Activated CD4-positive, alpha-beta memory T cell treated with anti-CD3 and anti-CD28 coated beads, Interleukin-2, amount 10 ng/mL, durations not matched to agents 7 days and 5 days (primary cell): ENCODE measurements around the gene ELP6. TPM values are rescaled to one million over a fixed set of nuclear protein-coding genes. Genes with fewer than 3 reads are reported as not detected.
"Not testable (repeated sequence)": the region's sequence is repeated elsewhere in the genome, so short reads cannot be mapped to it uniquely, and the experiment has no call there.

Experiments used
- CTCF ChIA-PET: fragments of 350-600 bp; sonication (Branson Sonifier 250); formaldehyde crosslinking; loops from one replicate; lab custom pipeline; 2021; ENCODE audit warnings: antibody characterized with exemption, inconsistent platforms; lab: Charles Lee
- POLR2A ChIA-PET: fragments of 350-600 bp; sonication (Branson Sonifier 250); formaldehyde crosslinking; loops from one replicate; lab custom pipeline; 2021; ENCODE audit warnings: antibody characterized with exemption; lab: Charles Lee
- DNase-seq: peaks from one replicate; pipeline ENCODE4 v3.0.0-alpha.2; 2020
- H3K27ac Mint-ChIP-seq: one replicate; pipeline ENCODE4 v1.8.0; 2021; ENCODE audit warnings: mild to moderate bottlenecking, mixed read lengths
- H3K27me3 Mint-ChIP-seq: one replicate; pipeline ENCODE4 v1.8.0; 2021; ENCODE audit warnings: mixed read lengths
- H3K36me3 Mint-ChIP-seq: one replicate; pipeline ENCODE4 v1.8.0; 2021; ENCODE audit warnings: low read depth, mixed read lengths
- H3K4me1 Mint-ChIP-seq: one replicate; pipeline ENCODE4 v1.8.0; 2021; ENCODE audit warnings: mixed read lengths
- H3K4me3 Mint-ChIP-seq: one replicate; pipeline ENCODE4 v1.8.0; 2021; ENCODE audit warnings: mild to moderate bottlenecking, mixed read lengths
- H3K9me3 Mint-ChIP-seq: one replicate; pipeline ENCODE4 v1.8.0; 2021; ENCODE audit warnings: mixed read lengths
- total RNA-seq, 2 experiments: library from RNA; stranded (reverse); gene quantifications; one replicate each; pipeline ENCODE4 v1.2.3, GENCODE V29; 2021

The ELP6 gene
- total RNA-seq, 2 experiments from 2014 or later: 34.9 to 36.6 TPM

DNA sequence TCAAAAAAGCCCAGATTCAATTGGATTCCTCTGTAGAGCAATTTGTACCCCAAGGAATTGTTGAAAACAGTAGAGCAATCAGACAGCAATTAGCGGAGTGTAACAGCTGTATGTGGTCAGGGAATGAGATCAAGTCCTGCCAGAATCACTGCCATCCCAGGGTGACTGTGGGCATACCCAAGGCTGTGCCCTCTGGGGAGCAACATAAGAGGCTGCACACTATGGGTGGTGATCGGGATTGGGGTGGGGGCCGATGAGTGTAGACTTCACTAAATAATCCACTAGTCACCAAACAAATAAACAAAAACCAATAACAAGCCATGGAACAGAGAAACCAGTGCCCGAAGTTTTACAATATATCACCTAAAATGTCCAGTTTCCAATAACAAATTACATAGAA lies 12.1 kb upstream of the ELP6 start:
- peaks cover 4% of the 10 kb centered on the region for H3K9me3 Mint-ChIP-seq
- H3K4me3 Mint-ChIP-seq: no peak overlapping the region
- no peak overlapping the region for H3K27ac Mint-ChIP-seq
- ChIA-PET POLR2A (interaction anchor here (1.4 kb wide), 1 partner anchor 299 kb away, joined by 3 read pairs; no protein-coding TSS in a partner anchor), CTCF (interaction anchor here (0.6 kb wide), 1 partner anchor 262 kb away, joined by 3 read pairs; no protein-coding TSS in a partner anchor)
- H3K36me3 Mint-ChIP-seq: peaks cover 2% of the 10 kb centered on the region
- peaks cover 11% of the 10 kb centered on the region for H3K4me1 Mint-ChIP-seq
- peaks cover 2% of the 10 kb centered on the region for H3K27me3 Mint-ChIP-seq
- no peak for DNase-seq

DNA sequence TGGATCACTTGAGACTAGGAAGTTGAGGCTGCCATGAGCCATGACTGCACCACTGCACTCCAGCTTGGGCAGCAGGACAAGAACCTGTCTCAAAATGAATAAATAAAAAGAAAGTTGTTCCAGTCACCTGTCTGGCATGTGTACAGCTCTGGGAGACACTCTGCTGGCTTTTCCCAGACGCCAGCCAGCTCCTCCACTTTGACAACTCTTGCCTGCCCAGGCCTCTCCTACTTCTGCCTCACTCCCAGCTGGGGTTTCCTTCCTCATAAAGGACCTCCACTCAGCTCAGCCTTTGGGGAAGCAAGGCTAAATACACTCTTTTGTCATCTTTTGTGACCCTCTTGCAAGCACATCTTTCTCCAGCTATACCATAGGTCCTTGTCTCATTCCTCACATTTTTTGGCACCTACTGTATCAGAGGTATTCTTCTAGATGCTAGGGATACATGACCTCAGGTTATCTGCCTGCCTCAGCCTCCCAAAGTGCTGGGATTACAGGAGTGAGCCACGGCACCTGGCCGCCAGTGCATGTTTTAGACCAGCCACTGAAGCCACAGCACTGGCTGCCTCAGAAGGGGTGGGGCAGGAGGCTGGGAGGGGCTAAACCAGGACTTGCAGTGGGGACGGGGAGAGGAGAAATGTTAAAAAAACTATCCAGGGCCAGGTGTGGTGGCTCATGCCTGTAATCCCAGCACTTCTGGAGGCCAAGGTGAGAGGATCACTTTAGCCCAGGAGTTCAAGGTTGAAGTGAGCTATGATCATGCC lies 10.0 kb upstream of the ELP6 start:
- H3K27me3 Mint-ChIP-seq: peaks cover 3% of the 10 kb centered on the region
- no peak overlapping the region for H3K4me3 Mint-ChIP-seq
- H3K4me1 Mint-ChIP-seq: peaks cover 11% of the 10 kb centered on the region
- ChIA-PET POLR2A (interaction anchor here (0.6 to 2.0 kb wide), 5 partner anchors 256 to 302 kb away, joined by 4 to 11 read pairs (median 4); partner anchors contain the start of gene SMARCC1), CTCF (interaction anchor here (0.6 to 5.0 kb wide), 13 partner anchors 9 to 466 kb away, joined by 3 to 93 read pairs (median 5); partner anchors contain the start of gene SMARCC1)
- no peak overlapping the region for H3K27ac Mint-ChIP-seq
- DNase-seq: no peak
- peaks cover 2% of the 10 kb centered on the region for H3K36me3 Mint-ChIP-seq
- H3K9me3 Mint-ChIP-seq: peaks cover 4% of the 10 kb centered on the region

DNA sequence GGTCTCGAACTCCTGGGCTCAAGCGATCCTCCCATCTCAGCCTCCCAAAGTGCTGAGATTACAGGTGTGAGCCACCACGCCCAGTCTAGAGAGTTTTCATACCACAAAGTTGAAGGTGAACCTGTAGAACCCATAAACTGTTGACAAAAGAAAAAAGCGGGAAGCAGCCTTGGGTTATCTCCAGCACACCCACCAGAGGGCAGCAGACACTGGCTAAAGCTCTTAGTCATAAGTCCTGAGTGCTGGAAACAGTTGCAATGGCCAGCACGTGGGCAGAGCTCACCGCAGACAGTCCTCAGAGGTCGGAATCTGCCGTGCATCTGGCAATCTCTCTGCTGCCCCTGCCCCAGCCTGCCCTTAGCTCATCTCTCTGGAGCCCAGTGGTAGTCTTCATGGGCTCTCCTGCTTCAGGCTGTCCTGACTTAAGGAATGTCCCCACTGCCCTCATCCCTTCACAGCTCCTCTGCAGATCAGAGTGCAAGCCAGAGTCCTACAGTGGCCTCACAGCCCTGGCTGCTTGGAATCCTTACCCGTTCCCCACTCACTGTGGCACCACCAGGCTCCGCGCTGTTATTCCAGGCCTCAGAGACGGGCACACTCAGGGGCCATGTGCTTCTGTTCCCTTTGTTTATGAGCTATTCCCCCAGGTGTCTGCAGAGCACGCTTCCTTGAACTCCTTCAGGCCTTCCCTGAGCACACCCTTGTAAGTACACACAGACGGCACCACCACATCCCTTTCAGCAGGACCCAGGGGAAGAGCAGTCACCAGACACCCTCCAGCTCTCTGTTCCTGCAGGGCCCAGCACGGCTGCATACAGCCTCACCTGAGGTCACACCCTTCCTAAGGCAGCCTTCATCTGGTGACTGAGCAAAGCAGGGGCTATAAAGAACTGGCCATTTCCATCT lies 8.8 kb upstream of the ELP6 start:
- Mint-ChIP-seq H3K4me3 (no peak overlapping the region), H3K9me3 (no peaks in the 10 kb centered on the region), H3K27me3 (peaks cover 7% of the 10 kb centered on the region), H3K27ac (no peak overlapping the region), H3K4me1 (peaks cover 11% of the 10 kb centered on the region), H3K36me3 (no peaks in the 10 kb centered on the region)
- CTCF ChIA-PET: interaction anchor here (0.6 to 5.0 kb wide), 37 partner anchors 9 to 1748 kb away, joined by 3 to 93 read pairs (median 4); partner anchors contain the start of genes DHX30, ELP6 and PTPN23
- peak; percentile 84 for DNase-seq
- POLR2A ChIA-PET: interaction anchor here (0.6 to 2.0 kb wide), 8 partner anchors 9 to 566 kb away, joined by 3 to 11 read pairs (median 4); partner anchors contain the start of genes ELP6 and SMARCC1

DNA sequence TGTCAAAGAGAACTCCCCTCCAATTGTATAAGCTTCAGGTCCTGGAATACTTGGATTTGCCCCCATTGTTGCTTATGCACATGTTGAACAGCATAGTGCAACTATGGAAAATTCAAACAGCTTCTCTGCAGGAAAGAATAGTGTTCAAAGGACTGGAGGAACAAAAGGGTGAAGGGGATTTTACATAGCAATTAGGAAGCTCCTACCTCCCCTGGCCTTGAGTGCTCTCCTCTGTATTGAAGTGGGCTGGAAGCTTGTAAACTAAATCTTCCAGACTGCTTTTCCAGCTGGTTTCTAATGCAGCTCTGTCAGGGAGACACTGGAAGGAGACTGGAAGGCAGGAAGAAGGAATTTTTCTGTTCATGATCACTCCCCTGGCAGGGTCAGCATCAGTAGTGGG lies 7.2 kb upstream of the ELP6 start:
- H3K4me1 Mint-ChIP-seq: peaks cover 11% of the 10 kb centered on the region
- no peaks in the 10 kb centered on the region for H3K9me3 Mint-ChIP-seq
- H3K27me3 Mint-ChIP-seq: peaks cover 7% of the 10 kb centered on the region
- no peaks in the 10 kb centered on the region for H3K36me3 Mint-ChIP-seq
- ChIA-PET POLR2A (interaction anchor here (0.7 kb wide), 1 partner anchor 305 kb away, joined by 3 read pairs; no protein-coding TSS in a partner anchor), CTCF (interaction anchor here (0.8 to 5.0 kb wide), 13 partner anchors 11 to 469 kb away, joined by 3 to 93 read pairs (median 4); no protein-coding TSS in a partner anchor)
- DNase-seq: no peak
- H3K4me3 Mint-ChIP-seq: no peak overlapping the region
- H3K27ac Mint-ChIP-seq: no peak overlapping the region

DNA sequence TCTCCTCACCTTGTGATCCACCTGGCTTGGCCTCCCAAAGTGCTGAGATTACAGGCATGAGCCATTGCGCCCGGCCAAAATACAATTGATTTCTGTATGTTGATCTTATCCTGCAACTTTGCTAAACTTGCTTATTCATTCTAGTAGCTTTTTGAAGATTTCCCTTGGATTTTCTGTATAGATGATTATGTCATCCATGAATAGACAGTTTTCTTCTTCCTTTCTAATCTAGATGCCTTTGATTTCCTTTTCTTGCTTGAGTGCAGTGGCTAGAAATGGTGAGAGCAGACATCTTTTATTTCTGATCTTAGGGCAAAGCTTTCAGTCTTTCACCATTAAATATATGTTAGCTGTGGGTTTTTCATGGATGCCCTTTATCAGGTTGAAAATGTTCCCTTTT lies 4.4 kb upstream of the ELP6 start:
- CTCF ChIA-PET: interaction anchor here (0.8 to 1.0 kb wide), 2 partner anchors 10 to 308 kb away, joined by 3 read pairs; no protein-coding TSS in a partner anchor
- POLR2A ChIA-PET: no interaction called here
- no peak overlapping the region for H3K4me3 Mint-ChIP-seq
- DNase-seq: no peak
- peaks cover 5% of the 10 kb centered on the region for H3K36me3 Mint-ChIP-seq
- no peaks in the 10 kb centered on the region for H3K9me3 Mint-ChIP-seq
- H3K4me1 Mint-ChIP-seq: peaks cover 18% of the 10 kb centered on the region
- no peak overlapping the region for H3K27ac Mint-ChIP-seq
- H3K27me3 Mint-ChIP-seq: peaks cover 11% of the 10 kb centered on the region

DNA sequence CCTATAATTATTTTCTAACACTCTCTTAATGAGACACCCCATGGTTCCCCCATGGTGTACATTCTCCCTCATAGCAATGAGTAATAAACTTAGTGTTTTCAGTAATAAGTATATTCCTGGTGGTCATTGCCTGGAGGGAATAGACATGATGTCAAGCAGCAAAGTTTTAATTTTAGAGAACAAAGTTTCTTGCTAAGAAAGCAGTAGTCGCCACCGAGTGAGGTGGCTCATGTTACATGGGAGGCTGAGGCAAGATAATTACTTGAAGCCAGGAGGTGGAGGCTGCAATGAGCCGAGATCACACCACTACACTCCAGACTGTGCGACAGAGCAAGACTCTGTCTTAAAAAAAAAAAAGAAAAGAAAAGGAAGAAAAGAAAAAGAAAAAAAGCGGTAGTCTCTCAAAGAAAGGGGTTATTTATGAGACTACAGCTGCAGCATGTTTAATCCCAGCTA lies 2.4 kb upstream of the ELP6 start:
- H3K36me3 Mint-ChIP-seq: peaks cover 22% of the 10 kb centered on the region
- H3K27ac Mint-ChIP-seq: no peak overlapping the region
- ChIA-PET CTCF (interaction anchor here (0.6 to 6.0 kb wide), 3 partner anchors 95 to 653 kb away, joined by 3 to 28 read pairs (median 4); partner anchors contain the start of gene MYL3), POLR2A (no interaction called here)
- H3K4me1 Mint-ChIP-seq: peaks cover 20% of the 10 kb centered on the region
- H3K27me3 Mint-ChIP-seq: peaks cover 10% of the 10 kb centered on the region
- H3K4me3 Mint-ChIP-seq: no peak overlapping the region
- H3K9me3 Mint-ChIP-seq: no peaks in the 10 kb centered on the region
- no peak for DNase-seq

DNA sequence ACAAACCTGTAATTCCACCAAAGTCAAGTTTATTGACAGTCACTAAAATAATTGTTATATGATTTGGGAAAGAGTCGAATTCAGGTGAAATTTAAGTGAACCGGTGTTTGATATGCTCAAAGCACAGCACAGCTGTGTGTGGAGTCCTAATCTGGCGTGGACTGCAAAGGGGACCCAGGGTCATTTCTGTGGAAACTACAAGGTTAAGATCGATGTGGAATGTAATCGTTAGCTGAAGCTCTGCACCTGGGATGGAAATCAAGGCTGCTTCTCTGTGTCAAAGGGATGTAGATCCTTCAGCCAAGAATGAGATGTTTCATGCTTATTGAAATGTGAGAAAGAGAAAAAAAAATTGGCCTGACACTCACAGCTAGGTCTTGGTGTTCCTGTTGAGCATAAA lies 1.6 kb upstream of the ELP6 start:
- Mint-ChIP-seq H3K4me3 (peak overlapping the region; percentile 67), H3K27me3 (peaks cover 10% of the 10 kb centered on the region), H3K36me3 (peaks cover 25% of the 10 kb centered on the region), H3K4me1 (peaks cover 23% of the 10 kb centered on the region), H3K27ac (peak overlapping the region; percentile 74), H3K9me3 (no peaks in the 10 kb centered on the region)
- no peak for DNase-seq
- ChIA-PET POLR2A (no interaction called here), CTCF (interaction anchor here (6.0 kb wide), 1 partner anchor 94 kb away, joined by 28 read pairs; no protein-coding TSS in a partner anchor)

DNA sequence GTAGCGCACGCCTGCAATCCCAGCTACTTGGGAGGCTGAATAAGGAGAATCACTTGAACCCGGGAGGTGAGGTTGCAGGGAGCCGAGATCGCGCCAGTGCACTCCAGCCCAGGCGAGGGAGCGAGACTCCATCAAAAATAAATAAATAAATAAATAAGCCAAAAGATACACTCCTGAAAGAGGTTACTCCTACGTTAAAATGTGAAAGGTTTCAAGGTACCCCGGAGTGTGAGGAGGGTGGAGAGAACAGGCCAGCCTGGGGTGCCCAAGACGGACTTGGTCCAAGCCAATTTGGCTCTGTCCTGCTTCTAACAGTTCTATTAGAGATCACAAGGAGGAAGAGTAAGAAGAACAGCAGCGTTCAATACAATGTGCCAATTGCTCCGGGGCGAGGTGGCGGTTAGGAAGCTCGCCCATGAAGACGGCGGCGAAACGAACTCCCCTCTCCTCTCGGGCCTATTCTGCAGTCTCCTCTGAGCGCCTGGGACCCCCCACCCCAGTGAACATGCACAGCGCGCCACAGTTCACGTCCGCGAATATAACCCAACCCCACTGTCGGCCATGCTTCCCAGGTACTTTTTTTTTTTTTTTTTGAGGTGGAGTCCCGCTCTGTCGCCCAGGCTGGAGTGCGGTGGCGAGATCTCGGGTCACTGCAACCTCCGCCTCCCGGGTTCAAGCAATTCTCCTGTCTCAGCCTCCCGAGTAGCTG lies 942 bp downstream of the ELP6 start:
- Mint-ChIP-seq H3K27ac (peak overlapping the region; percentile 98), H3K4me1 (peaks cover 23% of the 10 kb centered on the region), H3K4me3 (peak overlapping the region; percentile 98), H3K9me3 (no peaks in the 10 kb centered on the region), H3K27me3 (peaks cover 4% of the 10 kb centered on the region), H3K36me3 (peaks cover 38% of the 10 kb centered on the region)
- ChIA-PET POLR2A (interaction anchor here (0.7 to 2.2 kb wide), 10 partner anchors 10 to 312 kb away, joined by 3 to 11 read pairs (median 4); partner anchors contain the start of genes DHX30, PTPN23, SCAP and SMARCC1), CTCF (interaction anchor here (0.7 to 6.0 kb wide), 8 partner anchors 9 to 902 kb away, joined by 3 to 28 read pairs (median 4); no protein-coding TSS in a partner anchor)
- DNase-seq: peak; percentile 42

DNA sequence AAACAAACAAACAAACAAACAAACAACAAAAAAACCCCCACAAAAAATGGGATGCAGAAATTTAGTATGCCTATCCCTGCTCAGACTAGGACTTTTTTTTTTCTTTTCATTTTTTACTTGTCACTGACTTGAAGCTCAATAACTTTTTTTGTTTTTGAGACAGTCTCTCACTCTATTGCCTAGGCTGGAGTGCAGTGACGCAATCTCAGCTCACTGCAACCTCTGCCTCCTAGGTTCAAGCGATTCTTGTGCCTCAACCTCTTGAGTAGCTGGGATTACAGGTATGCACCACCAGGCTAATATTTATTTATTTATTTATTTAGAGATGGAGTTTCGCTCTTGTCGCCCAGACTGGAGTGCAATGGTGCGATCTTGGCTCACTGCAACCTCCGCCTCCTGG lies 8.2 kb downstream of the ELP6 start:
- peaks cover 40% of the 10 kb centered on the region for H3K36me3 Mint-ChIP-seq
- H3K27ac Mint-ChIP-seq, H3K9me3 Mint-ChIP-seq, H3K4me3 Mint-ChIP-seq, H3K27me3 Mint-ChIP-seq, POLR2A ChIA-PET, H3K4me1 Mint-ChIP-seq, CTCF ChIA-PET, DNase-seq: not testable (repeated sequence)

DNA sequence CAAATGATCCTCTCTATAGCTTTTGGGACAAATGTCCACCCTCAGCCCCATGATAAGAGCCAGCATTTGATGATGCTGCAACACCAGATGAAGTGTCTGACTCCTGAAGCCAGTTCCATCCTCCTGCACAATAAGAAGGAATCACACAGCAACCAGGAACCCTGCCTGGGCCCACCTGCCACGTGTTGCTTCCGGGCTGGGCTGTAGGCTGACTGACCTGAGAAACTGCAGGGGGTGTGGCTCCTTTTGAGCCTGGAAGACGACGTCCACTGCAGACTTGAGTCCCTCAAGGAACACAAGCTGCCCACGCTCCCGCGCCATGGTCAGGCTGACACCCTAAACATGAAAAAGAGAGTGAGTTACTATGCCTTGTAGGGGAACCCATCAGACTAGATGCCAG lies 9.4 kb downstream of the ELP6 start:
- Mint-ChIP-seq H3K4me1 (no peaks in the 10 kb centered on the region), H3K9me3 (no peaks in the 10 kb centered on the region), H3K4me3 (no peak overlapping the region), H3K27ac (no peak overlapping the region), H3K27me3 (no peaks in the 10 kb centered on the region), H3K36me3 (peaks cover 44% of the 10 kb centered on the region)
- ChIA-PET POLR2A (interaction anchor here (0.6 to 1.4 kb wide), 2 partner anchors 11 to 1955 kb away, joined by 3 read pairs; no protein-coding TSS in a partner anchor), CTCF (no interaction called here)
- no peak for DNase-seq

DNA sequence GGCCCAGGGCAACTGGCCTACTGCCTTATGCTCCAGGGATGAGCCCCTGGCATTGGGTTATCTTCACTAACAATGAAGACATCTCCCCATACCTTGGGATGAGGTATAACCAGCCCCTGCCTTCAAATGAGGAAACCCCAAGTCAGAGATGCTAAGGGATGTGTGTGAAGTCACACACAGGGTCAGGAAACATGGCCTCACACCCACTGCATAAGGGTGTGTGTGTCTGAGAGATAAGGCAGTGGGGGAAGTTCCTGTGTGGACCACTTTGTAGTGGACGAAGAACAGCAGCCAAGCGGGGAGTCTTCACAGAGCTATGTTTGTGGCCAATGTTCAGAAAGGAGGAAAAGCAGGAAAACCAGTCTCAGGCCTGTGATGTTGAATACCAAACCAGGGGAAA lies 10.5 kb downstream of the ELP6 start:
- no peak overlapping the region for H3K27ac Mint-ChIP-seq
- ChIA-PET POLR2A (interaction anchor here (1.4 to 2.4 kb wide), 2 partner anchors 10 kb away, joined by 3 to 7 read pairs; partner anchors contain the start of gene ELP6), CTCF (no interaction called here)
- no peaks in the 10 kb centered on the region for H3K27me3 Mint-ChIP-seq
- peaks cover 46% of the 10 kb centered on the region for H3K36me3 Mint-ChIP-seq
- H3K4me1 Mint-ChIP-seq: no peaks in the 10 kb centered on the region
- H3K4me3 Mint-ChIP-seq: no peak overlapping the region
- DNase-seq: no peak
- no peaks in the 10 kb centered on the region for H3K9me3 Mint-ChIP-seq

DNA sequence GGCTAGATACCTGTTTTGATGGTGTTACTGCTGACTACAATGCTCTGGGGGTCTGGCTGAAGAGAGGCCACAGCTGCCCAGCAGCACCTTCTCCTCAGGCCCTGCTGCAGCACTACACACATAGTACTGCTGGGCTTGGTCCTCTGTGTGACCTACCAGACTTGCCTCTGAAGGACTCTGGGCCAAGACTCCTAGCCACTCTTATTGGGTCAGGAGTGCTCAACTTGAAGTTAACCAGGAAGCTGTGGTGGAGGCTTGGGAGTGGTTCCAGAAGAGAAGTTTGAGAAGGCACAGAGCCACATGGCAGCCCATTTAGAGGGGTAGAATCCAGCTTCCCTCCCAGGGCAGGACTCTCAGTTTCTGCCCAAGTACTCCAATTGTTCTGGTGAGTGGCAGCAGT lies 16.6 kb downstream of the ELP6 start:
- CTCF ChIA-PET: no interaction called here
- no peaks in the 10 kb centered on the region for H3K9me3 Mint-ChIP-seq
- H3K27ac Mint-ChIP-seq: no peak overlapping the region
- no peak overlapping the region for H3K4me3 Mint-ChIP-seq
- peaks cover 47% of the 10 kb centered on the region for H3K36me3 Mint-ChIP-seq
- H3K4me1 Mint-ChIP-seq: no peaks in the 10 kb centered on the region
- no peaks in the 10 kb centered on the region for H3K27me3 Mint-ChIP-seq
- POLR2A ChIA-PET: no interaction called here
- no peak for DNase-seq
